ENCODE results near the gene TOE1.

The TOE1 gene

DNA sequence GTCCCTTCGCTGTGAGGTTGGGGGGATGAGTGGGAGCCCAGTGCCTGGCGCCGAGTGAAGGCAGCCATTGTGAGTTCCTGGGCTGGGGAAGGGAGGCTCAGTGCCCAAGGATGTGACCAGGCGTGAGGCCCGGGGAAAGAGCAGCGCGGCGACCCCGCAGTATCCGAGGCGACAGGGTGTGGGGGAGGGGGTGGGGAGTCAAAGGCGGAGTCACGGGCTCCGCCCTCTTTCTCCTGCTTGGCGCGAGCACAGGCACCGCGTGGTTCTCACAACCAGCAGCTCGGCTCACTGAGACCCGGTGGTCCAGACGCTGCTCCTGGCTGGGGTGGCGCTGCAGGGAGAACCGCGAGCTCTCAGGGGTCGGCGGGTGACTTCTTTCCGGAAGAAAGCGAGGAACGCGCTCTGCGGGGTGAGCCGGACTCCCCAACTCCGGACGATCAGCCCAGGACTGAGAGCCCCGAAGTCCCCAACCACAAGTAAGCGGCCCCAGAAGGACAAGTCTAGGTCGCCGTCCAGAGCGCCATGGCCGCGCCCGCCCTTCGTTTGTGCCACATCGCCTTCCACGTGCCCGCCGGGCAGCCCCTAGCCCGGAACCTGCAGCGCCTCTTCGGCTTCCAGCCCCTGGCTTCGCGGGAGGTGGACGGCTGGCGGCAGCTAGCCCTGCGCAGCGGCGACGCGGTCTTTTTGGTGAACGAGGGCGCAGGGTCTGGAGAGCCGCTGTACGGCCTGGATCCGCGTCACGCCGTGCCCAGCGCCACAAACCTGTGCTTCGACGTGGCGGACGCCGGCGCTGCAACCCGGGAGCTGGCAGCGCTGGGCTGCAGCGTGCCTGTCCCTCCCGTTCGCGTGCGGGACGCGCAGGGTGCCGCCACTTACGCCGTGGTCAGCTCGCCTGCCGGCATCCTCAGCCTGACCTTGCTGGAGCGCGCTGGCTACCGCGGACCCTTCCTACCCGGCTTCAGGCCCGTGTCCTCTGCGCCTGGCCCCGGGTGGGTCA is 13.0 kb upstream of the TOE1 start, which contains the start of gene HPDL:
HPDL (plus strand) TSS at position 269 of the 997 bp plus-strand sequence; CDS start at position 523, 254 bp downstream.
- peak; percentile 80 for DNase-seq

DNA sequence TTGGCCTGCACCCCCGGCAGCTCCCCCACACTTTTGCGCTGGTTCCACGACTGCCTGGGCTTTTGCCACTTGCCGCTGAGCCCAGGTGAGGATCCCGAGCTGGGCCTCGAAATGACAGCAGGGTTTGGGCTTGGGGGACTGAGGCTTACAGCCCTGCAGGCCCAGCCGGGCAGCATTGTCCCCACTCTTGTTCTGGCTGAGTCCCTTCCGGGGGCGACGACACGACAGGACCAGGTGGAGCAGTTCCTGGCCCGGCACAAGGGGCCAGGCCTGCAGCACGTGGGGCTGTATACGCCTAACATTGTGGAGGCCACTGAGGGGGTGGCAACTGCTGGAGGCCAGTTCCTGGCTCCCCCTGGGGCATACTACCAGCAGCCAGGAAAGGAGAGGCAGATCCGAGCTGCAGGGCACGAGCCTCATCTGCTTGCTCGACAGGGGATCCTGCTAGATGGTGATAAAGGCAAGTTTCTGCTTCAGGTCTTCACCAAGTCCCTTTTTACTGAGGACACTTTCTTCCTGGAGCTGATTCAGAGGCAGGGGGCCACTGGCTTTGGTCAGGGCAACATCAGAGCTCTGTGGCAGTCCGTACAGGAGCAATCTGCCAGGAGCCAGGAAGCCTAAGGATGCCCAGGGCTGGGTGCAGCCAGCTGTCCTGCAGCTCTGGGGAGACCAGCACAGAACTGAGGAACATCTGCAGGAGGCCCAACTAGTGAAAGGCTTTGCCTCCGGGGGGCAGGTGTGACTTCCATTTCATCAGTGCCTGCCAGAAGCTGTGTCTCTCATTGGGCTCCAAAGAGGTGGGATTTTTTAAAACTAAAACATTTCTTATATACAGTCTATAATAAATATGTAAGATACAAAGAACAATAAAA is 12.1 kb upstream of the TOE1 start:
- no peak for DNase-seq

- no peak for DNase-seq
Observed at GRCh38 chr1:45328680-45329079, 11.3 kb upstream of the TOE1 start.

GRCh38 chr1:45329445-45329844 is 10.5 kb upstream of the TOE1 start:
- DNase-seq, result no peak

DNA sequence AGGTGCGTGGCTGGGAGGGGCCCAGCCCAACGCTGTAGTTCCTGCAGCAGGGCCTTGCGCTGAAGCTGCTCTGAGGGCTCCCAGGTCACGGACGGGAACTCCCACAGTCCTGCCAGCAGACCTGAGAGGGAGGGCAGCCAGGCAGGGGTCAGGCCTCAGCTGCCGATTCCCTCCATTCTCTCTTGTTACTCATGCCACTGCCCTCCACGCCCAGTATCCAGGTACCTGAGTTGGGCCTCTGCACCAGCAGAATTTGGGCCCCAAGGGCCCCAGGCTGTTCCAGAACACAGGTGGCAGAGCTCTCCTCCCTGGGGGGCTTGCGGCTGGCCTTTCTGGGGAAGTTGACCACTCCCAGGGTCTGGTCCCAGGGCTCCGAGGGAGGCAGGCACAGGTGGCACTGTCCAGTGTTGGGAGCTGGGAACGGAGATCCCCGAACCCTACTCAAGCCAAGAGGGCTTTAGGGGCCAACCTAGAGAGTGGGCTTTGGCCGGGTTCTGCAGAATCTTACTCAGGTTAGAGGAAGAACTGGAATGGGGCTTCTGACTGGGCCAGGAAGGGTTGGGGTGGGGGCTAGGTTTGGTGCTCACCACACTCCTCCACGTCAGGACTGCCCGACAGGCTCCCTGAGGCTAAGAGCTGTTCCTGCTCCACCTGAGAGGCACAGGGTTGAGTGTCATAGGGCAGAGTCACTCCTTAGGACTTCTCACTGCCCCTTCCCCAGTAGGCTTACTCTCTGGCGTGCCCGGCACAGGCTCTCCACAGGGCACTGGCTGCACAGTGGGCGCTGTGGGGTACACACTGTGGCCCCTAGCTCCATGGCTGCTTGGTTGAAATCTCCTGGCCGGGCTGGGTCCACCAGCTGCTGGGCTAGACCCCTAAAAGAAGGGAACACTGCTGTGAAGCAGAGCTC is 8.3 kb upstream of the TOE1 start:
- no peak for DNase-seq

GRCh38 chr1:45332346-45332720 is 7.6 kb upstream of the TOE1 start:
- DNase-seq, result no peak

DNA sequence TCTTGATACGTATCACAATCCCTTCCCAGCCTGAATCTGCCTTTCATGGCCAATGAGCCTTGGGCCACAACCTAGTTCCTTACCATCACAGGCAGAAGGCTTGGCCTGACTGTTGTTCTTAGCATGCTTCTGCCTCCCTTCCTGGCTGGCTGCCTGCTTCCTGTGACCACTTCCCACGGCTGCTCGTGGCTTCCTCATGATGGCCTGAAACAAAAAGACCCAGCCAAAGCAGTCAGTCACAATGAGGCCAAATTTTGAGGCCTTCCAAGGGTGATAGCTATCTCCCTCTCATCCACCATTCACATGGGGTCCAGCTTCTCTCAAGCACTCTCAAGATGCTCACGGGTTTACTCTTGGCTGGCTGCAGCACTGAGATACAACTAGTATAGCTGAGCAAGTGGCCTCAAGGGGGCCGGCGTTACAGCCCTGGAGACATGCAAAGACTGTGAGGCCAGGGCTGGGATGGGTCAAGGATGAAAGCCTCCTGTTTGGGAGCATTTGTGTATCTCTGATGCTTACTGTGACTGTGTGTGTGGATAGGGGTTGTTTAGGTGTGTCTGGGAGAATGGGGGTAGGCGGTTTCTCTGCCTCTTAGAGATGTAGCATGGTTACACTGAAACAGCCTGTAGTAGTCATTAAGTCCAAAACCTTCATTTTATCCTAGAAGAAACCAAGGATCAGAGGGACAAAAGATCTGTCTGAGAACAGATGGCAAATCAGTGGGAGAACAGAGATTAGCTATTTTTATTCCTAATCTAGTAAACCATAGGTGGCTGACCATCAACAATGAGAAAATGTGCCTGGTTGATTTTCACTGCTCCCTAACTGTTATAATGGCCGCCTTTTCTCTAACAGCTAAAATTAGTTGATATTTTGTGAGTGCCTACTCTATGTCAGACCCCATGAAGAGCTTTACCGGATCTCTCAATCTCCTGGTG is 5.4 kb upstream of the TOE1 start:
- DNase-seq, result no peak

DNA sequence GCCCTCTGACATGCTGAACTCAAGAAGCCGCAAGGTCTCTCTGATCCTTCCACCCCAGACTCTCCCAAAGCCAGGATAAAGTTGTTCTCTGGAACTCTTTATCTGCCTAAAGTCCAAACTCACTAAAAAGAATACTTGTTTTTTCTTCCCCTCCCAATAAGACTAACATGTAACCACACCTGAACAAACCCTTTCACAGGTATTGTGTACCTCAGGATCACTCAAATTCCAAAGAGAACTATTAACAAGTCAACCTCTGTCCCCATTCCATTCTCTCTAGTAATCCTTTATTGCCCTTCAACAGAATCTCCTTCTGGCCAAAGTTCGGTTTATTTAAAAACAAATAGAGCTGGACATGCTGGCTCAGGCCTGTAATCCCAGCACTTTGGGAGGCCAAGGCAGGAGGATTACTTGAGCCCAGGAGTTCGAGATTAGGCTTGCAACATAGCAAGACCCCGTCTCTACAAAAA is 4.1 kb upstream of the TOE1 start:
- DNase-seq, result no peak

DNA sequence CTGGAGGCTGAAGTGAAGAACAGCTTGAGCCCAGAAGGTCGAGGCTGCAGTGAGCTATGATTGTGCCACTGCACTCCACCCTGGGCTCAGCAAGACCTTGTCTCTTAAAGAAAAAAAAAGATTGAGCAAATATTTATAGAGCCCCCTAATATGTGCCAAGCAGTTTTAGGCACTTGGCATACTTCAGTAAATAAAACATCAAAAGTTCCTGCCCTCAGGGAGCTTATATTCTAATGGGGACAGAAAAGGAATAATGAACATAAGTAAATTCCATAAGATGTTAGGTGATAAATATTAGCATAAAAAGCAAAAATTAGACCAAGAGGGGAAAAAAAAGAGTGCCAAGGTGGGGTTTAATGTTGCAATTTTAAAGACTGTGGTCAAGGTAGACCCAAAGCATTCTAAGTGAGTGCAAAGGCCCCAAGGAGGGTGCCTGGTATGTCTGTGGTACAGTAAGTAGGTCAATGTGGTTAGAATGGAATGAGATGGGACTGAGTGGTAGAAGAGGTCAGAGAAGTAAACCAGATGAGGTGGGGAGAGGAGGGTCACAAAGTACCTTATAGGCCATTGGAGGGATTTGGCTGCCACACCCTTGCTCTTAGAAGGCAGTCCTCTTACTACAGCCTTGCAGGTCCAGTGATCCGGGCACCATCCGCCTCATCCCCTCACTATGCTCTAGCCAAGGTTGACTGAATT is 2.2 kb upstream of the TOE1 start:
- no peak for DNase-seq

- no peak for DNase-seq
Observed at GRCh38 chr1:45340816-45341466, 971 bp downstream of the TOE1 start.

- no peak for DNase-seq
Observed at GRCh38 chr1:45344499-45344898, 4.5 kb downstream of the TOE1 start.

DNA sequence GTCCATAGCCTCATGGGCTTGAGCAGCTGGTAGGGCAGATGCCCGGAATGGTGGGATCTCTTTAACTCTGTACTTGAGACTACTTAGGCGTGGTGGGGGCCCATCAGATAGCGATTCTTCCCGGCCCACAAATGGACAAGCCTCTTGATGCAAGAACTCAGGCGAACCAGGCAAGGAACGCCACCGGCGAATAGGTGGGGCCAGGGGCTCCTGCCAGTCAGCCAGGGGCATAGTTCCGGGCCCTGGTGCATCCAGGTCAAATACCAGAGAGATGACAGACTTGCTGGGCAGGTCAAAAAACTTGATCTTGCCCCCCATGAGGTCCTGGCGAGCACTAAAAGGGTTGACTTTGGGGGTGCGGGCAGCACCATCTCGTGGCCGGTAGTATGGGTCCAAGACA is 5.0 kb downstream of the TOE1 start:
- no peak for DNase-seq

GRCh38 chr1:45346473-45346872 is 6.5 kb downstream of the TOE1 start:
- no peak for DNase-seq

GRCh38 chr1:45348020-45348419 is 8.1 kb downstream of the TOE1 start:
- no peak for DNase-seq

GRCh38 chr1:45348609-45348965 is 8.6 kb downstream of the TOE1 start:
- no peak for DNase-seq

DNA sequence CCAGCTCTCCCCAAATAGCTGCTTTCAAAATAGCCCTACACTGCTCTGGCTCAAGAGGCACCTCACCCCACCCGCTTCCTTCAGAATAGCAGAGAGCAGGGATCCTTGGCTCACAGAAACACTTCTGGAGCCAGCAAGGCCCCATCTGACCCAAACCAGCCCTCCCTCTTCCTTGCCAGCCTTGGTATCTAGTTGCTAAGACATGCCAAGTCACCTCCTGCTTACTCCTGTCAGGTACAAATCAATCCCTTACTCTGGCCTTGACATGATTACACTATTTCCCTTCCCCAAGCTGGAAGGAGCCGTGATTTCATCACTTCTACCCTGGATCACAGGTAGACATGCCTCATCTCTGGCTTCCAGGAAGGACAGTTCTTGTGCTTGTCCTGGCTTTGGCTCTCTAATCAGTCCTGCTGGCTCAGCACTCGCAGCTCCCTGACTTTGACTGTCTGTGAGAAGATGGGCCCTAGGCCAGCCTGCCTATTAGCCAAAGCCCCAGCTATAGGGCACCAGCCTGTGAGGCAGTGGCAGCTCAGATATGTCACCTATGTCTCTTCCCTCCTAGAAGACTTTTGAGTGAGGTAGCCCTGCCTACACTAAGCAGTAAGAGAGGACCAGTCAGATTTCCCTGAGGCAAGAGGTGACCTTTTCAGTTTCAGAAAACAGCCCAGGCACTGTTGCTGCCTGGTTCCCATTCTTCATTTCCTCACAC is 9.2 kb downstream of the TOE1 start:
- DNase-seq, result no peak

GRCh38 chr1:45351508-45351907 is 11.5 kb downstream of the TOE1 start:
- DNase-seq, result no peak

- no peak for DNase-seq
Observed at GRCh38 chr1:45353685-45354084, 13.7 kb downstream of the TOE1 start.

DNA sequence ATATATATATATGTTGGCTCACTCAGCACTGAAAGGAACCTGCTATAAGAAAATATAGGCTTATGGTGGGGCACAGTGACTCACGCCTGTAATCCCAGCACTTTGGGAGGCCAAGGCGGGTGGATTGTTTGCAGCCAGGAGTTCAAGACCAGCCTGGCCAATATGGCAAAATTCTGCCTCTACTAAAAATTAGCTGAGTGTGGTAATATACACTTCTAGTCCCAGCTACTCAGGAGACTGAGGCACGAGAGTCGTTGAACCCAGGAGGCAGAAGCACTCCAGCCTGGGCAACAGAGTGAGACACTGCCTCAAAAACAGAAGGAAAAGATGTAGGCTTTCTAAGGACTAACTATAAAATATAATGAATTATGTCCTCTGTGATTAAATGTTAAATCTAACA is 14.9 kb downstream of the TOE1 start:
- DNase-seq, result no peak
